HG03025 (cell line): ENCODE measurements around the gene CCDC159.
"Not testable (repeated sequence)": the region's sequence is repeated elsewhere in the genome, so short reads cannot be mapped to it uniquely, and the experiment has no call there.

Experiments used
- ATAC-seq: cut with Tn5 transposase; IDR thresholded peaks from one replicate; pipeline ENCODE4 v1.9.1; 2021; ENCODE audit warnings: mild to moderate bottlenecking, moderate library complexity; ENCODE audit not compliant: unreplicated experiment, low FRiP score

CCDC159 gene

GRCh38 chr19:11364296-11364904, 18.1 kb downstream of the CCDC159 start:
- no peak for ATAC-seq

- no peak for ATAC-seq
These were observed 18.6 kb downstream of the CCDC159 start for GRCh38 chr19:11364935-11365334.

GRCh38 chr19:11365557-11366117, 19.3 kb downstream of the CCDC159 start:
- no peak for ATAC-seq

GRCh38 chr19:11367528-11367927, 21.2 kb downstream of the CCDC159 start:
- ATAC-seq: no peak

GRCh38 chr19:11370744-11371143, 24.4 kb downstream of the CCDC159 start:
- ATAC-seq: no peak

GRCh38 chr19:11373166-11373884, 27.0 kb downstream of the CCDC159 start:
- no peak for ATAC-seq

- no peak for ATAC-seq
These were observed 27.6 kb downstream of the CCDC159 start for GRCh38 chr19:11373885-11374432.

- ATAC-seq: peak; percentile 82
These were observed 28.3 kb downstream of the CCDC159 start, which contains the start of gene SWSAP1 for GRCh38 chr19:11374433-11375142. SWSAP1 (plus strand) TSS chr19:11374666; CDS start chr19:11374681, 15 bp downstream.

- ATAC-seq: no peak
These were observed 29.0 kb downstream of the CCDC159 start for GRCh38 chr19:11375143-11375948.

GRCh38 chr19:11377237-11377636, 30.9 kb downstream of the CCDC159 start:
- no peak for ATAC-seq

GRCh38 chr19:11377756-11378155, 31.4 kb downstream of the CCDC159 start:
- no peak for ATAC-seq

- ATAC-seq: no peak
These were observed 32.2 kb downstream of the CCDC159 start for GRCh38 chr19:11378319-11379189.

GRCh38 chr19:11379269-11379845, 33.0 kb downstream of the CCDC159 start:
- ATAC-seq: not testable (repeated sequence)

- no peak for ATAC-seq
These were observed 33.6 kb downstream of the CCDC159 start for GRCh38 chr19:11379857-11380350.

GRCh38 chr19:11380653-11381537, 34.6 kb downstream of the CCDC159 start:
- peak; percentile 67 for ATAC-seq

- ATAC-seq: no peak
These were observed 36.8 kb downstream of the CCDC159 start for GRCh38 chr19:11382898-11383705.

- no peak for ATAC-seq
These were observed 37.4 kb downstream of the CCDC159 start for GRCh38 chr19:11383706-11384048.
